ENCODE data around the gene SULT1E1.

SULT1E1 gene

GRCh38 chr4:69896530-69897116, 36.7 kb upstream of the SULT1E1 start:
- H3K27ac ChIP-seq (replicated peaks) = no peak overlapping the region
- no peak for DNase-seq (ENCODE audit: low read depth in 1 of 2, low spot score in 1 of 2)
- H3K4me3 ChIP-seq (replicated peaks; ENCODE audit: insufficient read depth, low read length) = no peak overlapping the region
- TF ChIP-seq CTCF (IDR thresholded peaks at IDR 0.05; ENCODE audit: insufficient read depth, low read length) = no peak
- TF ChIP-seq SPI1 (IDR thresholded peaks at IDR 0.05; ENCODE audit: borderline replicate concordance, low read depth) = no peak
- no peak for TF ChIP-seq POLR2AphosphoS5 (IDR thresholded peaks at IDR 0.05; ENCODE audit: low read depth)
- TF ChIP-seq REST (IDR thresholded peaks at IDR 0.05; ENCODE audit: insufficient replicate concordance, low read depth) = no peak
- no peak for TF ChIP-seq GABPA (IDR thresholded peaks at IDR 0.05; ENCODE audit: low read depth)
- no peaks in the 10 kb centered on the region for H3K27me3 ChIP-seq (ENCODE audit: insufficient read depth, poor library complexity, severe bottlenecking)

- no peaks in the 10 kb centered on the region for H3K27me3 ChIP-seq (ENCODE audit: insufficient read depth, poor library complexity, severe bottlenecking)
- no peak overlapping the region for H3K4me3 ChIP-seq (replicated peaks; ENCODE audit: insufficient read depth, low read length)
- TF ChIP-seq SPI1 (IDR thresholded peaks at IDR 0.05; ENCODE audit: borderline replicate concordance, low read depth) = no peak
- TF ChIP-seq GABPA (IDR thresholded peaks at IDR 0.05; ENCODE audit: low read depth) = no peak
- TF ChIP-seq CTCF (IDR thresholded peaks at IDR 0.05; ENCODE audit: insufficient read depth, low read length) = no peak
- TF ChIP-seq REST (IDR thresholded peaks at IDR 0.05; ENCODE audit: insufficient replicate concordance, low read depth) = no peak
- no peak for TF ChIP-seq POLR2AphosphoS5 (IDR thresholded peaks at IDR 0.05; ENCODE audit: low read depth)
Observed at GRCh38 chr4:69894721-69895120, 34.8 kb upstream of the SULT1E1 start.

GRCh38 chr4:69894186-69894585, 34.2 kb upstream of the SULT1E1 start:
- TF ChIP-seq POLR2AphosphoS5 (IDR thresholded peaks at IDR 0.05; ENCODE audit: low read depth) = no peak
- no peak for TF ChIP-seq CTCF (IDR thresholded peaks at IDR 0.05; ENCODE audit: insufficient read depth, low read length)
- TF ChIP-seq SPI1 (IDR thresholded peaks at IDR 0.05; ENCODE audit: borderline replicate concordance, low read depth) = no peak
- no peak for TF ChIP-seq REST (IDR thresholded peaks at IDR 0.05; ENCODE audit: insufficient replicate concordance, low read depth)
- TF ChIP-seq GABPA (IDR thresholded peaks at IDR 0.05; ENCODE audit: low read depth) = no peak

More at GRCh38 chr4:69894721-69895120, 34.8 kb upstream of the SULT1E1 start:
- DNase-seq (ENCODE audit: low read depth in 1 of 2, low spot score in 1 of 2) = no peak
- H3K27ac ChIP-seq (replicated peaks) = no peak overlapping the region

More at GRCh38 chr4:69894186-69894585, 34.2 kb upstream of the SULT1E1 start:
- DNase-seq (ENCODE audit: low read depth in 1 of 2, low spot score in 1 of 2) = no peak
- no peak overlapping the region for H3K27ac ChIP-seq (replicated peaks)
- H3K27me3 ChIP-seq (ENCODE audit: insufficient read depth, poor library complexity, severe bottlenecking) = no peaks in the 10 kb centered on the region
- no peak overlapping the region for H3K4me3 ChIP-seq (replicated peaks; ENCODE audit: insufficient read depth, low read length)

Measured in HL-60 (cell line).